HL-60 (cell line): ENCODE measurements around the gene PSMA3.

Experiments used
- GABPA ChIP-seq: IDR thresholded peaks from 2 replicates; pipeline ENCODE4 v1.6.1; 2012; ENCODE audit warnings: low read depth
- POLR2AphosphoS5 ChIP-seq: IDR thresholded peaks from 2 replicates; pipeline ENCODE4 v1.6.1; 2012; ENCODE audit warnings: low read depth
- SPI1 ChIP-seq: IDR thresholded peaks from 2 replicates; pipeline ENCODE4 v1.6.1; 2012; ENCODE audit warnings: low read depth, mild to moderate bottlenecking, borderline replicate concordance
- TF ChIP-seq, protein P1 (sequence below): IDR thresholded peaks from one replicate; pipeline ENCODE4 v1.5.1; 2011; ENCODE audit warnings: low read length, control low read depth, inconsistent platforms; ENCODE audit not compliant: insufficient read depth
- TF ChIP-seq, protein P2 (sequence below): IDR thresholded peaks from 2 replicates; pipeline ENCODE4 v1.6.1; 2012; ENCODE audit warnings: low read depth; ENCODE audit not compliant: insufficient replicate concordance

DNA sequence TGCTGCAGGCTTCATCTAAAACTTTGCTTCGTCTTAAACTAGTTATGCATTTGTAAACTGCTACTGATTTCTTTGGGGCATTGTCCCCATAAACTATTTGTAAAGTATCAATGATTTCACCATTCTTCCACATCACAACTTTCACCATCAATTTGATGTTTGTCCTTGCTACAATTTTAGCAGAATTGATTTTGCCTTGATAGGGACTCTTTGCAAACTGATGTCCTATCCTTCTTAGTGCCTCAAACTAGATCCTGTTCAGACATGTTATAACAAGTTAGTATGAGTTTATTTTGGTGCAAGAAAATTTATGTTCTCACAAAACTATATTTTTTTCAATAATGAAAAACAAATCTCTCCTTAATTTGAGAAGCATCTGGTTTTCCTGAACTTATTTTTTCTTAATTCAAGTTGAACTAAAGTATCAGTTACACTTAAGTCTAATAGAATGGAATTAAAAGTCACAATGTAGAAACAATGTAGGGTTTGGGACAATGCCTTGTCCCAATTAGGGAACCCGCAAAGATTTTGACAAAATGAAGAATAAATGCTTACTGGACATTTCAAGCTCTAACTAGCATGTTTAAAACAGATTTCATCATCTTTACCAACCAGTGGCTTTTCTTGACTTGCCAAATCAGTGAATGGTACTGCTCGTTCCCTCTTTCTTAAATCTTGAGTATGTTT is 43.6 kb downstream of the PSMA3 start:
- TF ChIP-seq, protein P1, sequence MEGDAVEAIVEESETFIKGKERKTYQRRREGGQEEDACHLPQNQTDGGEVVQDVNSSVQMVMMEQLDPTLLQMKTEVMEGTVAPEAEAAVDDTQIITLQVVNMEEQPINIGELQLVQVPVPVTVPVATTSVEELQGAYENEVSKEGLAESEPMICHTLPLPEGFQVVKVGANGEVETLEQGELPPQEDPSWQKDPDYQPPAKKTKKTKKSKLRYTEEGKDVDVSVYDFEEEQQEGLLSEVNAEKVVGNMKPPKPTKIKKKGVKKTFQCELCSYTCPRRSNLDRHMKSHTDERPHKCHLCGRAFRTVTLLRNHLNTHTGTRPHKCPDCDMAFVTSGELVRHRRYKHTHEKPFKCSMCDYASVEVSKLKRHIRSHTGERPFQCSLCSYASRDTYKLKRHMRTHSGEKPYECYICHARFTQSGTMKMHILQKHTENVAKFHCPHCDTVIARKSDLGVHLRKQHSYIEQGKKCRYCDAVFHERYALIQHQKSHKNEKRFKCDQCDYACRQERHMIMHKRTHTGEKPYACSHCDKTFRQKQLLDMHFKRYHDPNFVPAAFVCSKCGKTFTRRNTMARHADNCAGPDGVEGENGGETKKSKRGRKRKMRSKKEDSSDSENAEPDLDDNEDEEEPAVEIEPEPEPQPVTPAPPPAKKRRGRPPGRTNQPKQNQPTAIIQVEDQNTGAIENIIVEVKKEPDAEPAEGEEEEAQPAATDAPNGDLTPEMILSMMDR = no peak
- TF ChIP-seq POLR2AphosphoS5 (no peak), SPI1 (no peak), GABPA (no peak)
- TF ChIP-seq, protein P2, sequence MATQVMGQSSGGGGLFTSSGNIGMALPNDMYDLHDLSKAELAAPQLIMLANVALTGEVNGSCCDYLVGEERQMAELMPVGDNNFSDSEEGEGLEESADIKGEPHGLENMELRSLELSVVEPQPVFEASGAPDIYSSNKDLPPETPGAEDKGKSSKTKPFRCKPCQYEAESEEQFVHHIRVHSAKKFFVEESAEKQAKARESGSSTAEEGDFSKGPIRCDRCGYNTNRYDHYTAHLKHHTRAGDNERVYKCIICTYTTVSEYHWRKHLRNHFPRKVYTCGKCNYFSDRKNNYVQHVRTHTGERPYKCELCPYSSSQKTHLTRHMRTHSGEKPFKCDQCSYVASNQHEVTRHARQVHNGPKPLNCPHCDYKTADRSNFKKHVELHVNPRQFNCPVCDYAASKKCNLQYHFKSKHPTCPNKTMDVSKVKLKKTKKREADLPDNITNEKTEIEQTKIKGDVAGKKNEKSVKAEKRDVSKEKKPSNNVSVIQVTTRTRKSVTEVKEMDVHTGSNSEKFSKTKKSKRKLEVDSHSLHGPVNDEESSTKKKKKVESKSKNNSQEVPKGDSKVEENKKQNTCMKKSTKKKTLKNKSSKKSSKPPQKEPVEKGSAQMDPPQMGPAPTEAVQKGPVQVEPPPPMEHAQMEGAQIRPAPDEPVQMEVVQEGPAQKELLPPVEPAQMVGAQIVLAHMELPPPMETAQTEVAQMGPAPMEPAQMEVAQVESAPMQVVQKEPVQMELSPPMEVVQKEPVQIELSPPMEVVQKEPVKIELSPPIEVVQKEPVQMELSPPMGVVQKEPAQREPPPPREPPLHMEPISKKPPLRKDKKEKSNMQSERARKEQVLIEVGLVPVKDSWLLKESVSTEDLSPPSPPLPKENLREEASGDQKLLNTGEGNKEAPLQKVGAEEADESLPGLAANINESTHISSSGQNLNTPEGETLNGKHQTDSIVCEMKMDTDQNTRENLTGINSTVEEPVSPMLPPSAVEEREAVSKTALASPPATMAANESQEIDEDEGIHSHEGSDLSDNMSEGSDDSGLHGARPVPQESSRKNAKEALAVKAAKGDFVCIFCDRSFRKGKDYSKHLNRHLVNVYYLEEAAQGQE = no peak
